ENCODE results near the gene SMAD3. TPM values are rescaled to one million over a fixed set of nuclear protein-coding genes. Genes with fewer than 3 reads are reported as not detected.

Gene SMAD3
- total RNA-seq, 4 donors from 2014 or later = 41.9 to 94.9 (median 56.1) TPM

GRCh38 chr15:67091071-67091979, 25.9 kb downstream of the SMAD3 start:
- Histone ChIP-seq H3K9me3 (no peaks in the 10 kb centered on the region), H3K27me3 (no peaks in the 10 kb centered on the region), H3K27ac (peak overlapping the region; percentile 25), H3K4me3 (no peak overlapping the region), H3K36me3 (no peaks in the 10 kb centered on the region), H3K4me1 (peaks cover 77% of the 10 kb centered on the region)
- 39% methylated on average over 14 of the region's 14 CpGs for WGBS
- no peak for TF ChIP-seq CTCF (IDR thresholded peaks at IDR 0.05)
- no peak for TF ChIP-seq EP300 (IDR thresholded peaks at IDR 0.05)
- TF ChIP-seq POLR2AphosphoS5 (IDR thresholded peaks at IDR 0.05) = no peak
- TF ChIP-seq POLR2A (IDR thresholded peaks at IDR 0.05) = no peak
- DNase-seq (ENCODE audit: low spot score in 2 of 2) = peak in 1 of 2 donors; percentile 77

DNA sequence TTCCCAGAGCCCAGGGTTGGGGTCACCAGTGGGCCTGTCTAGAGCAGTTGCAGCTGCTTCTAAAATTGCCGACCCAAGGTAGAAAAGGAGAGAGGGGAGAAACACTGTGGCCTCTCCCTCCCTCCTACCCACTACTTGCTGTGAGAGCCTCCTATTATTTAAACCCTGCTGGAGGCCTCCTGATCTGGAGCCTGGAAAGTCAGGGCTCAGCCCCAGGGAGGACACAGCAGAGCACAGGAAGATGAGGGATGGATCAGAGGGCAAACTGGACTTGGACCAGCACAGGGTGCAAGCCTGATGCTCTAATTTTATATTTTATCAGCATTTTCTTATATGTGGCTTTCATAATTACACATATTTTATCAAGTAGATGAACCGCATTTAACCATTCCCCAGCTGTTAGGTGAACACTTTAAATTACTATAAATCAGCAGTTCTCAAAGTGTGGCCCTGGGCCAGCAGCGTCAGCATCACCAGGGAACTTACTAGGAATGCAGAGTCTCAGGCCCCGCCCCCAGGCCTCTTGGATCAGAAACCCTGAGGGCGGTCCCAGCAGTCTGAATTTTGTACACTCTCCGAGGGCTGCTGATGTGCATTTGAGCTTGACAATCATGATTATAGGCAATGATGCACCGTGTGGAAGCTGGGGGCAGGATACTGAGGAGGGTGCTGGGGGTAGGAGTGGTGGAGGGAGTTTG, 26.7 kb downstream of the SMAD3 start:
- no peaks in the 10 kb centered on the region for H3K9me3 ChIP-seq
- WGBS = 74% methylated on average over 7 of the region's 7 CpGs
- H3K36me3 ChIP-seq = no peaks in the 10 kb centered on the region
- DNase-seq (ENCODE audit: low spot score in 2 of 2) = no peak
- H3K27me3 ChIP-seq = no peaks in the 10 kb centered on the region
- TF ChIP-seq POLR2A (IDR thresholded peaks at IDR 0.05) (no peak), EP300 (IDR thresholded peaks at IDR 0.05) (no peak), POLR2AphosphoS5 (IDR thresholded peaks at IDR 0.05) (no peak), CTCF (IDR thresholded peaks at IDR 0.05) (no peak)
- peaks cover 71% of the 10 kb centered on the region for H3K4me1 ChIP-seq
- H3K4me3 ChIP-seq = no peak overlapping the region
- peak overlapping the region; percentile 25 for H3K27ac ChIP-seq

DNA sequence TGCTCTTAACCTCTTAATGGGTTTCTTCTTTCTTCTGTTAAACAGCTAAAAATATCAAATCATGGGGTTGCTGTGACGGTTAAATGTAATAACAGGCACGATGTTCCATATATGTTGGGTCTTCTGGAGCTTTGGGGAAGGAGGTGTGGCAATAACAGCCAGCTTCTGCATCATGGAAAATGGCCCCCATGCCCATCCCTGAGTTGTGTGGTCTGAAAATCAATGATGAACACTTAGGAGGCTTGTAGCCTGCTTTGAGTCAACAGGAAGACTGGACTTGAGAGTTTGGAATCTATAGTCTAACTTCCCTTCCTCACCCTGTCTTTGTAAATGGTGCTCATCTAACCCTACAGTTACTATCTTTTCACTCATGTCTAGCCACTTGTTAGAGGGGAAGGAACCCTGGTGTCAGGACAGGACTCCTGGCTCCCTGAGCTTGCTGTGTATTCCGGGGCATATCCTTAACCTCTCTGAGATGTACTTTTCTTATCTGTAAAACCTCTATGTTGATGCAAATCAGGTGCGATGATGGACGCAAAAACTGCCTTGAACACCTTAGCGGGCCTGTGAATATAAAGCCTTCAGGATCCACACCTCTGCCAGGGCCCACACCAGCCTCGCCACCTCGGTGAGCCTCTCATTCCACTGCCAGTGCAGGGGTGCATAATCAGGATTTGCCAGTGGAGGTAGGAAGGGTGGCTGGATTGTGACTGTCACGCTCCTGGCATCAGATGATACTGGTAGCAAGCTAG, 27.5 kb downstream of the SMAD3 start:
- Histone ChIP-seq H3K9me3 (no peaks in the 10 kb centered on the region), H3K27ac (no peak overlapping the region), H3K4me3 (no peak overlapping the region), H3K27me3 (no peaks in the 10 kb centered on the region), H3K4me1 (peaks cover 68% of the 10 kb centered on the region), H3K36me3 (no peaks in the 10 kb centered on the region)
- TF ChIP-seq EP300 (IDR thresholded peaks at IDR 0.05) (no peak), CTCF (IDR thresholded peaks at IDR 0.05) (no peak), POLR2AphosphoS5 (IDR thresholded peaks at IDR 0.05) (no peak), POLR2A (IDR thresholded peaks at IDR 0.05) (no peak)
- no peak for DNase-seq (ENCODE audit: low spot score in 2 of 2)
- WGBS = 85% methylated on average over 9 of the region's 9 CpGs

- no peaks in the 10 kb centered on the region for H3K9me3 ChIP-seq
- H3K27me3 ChIP-seq = no peaks in the 10 kb centered on the region
- 59% methylated on average over 7 of the region's 7 CpGs for WGBS
- TF ChIP-seq CTCF (IDR thresholded peaks at IDR 0.05) = no peak
- no peak for TF ChIP-seq EP300 (IDR thresholded peaks at IDR 0.05)
- TF ChIP-seq POLR2AphosphoS5 (IDR thresholded peaks at IDR 0.05) = no peak
- no peak for TF ChIP-seq POLR2A (IDR thresholded peaks at IDR 0.05)
- H3K4me3 ChIP-seq = no peak overlapping the region
- H3K36me3 ChIP-seq = no peaks in the 10 kb centered on the region
- H3K4me1 ChIP-seq = peaks cover 68% of the 10 kb centered on the region
- no peak for DNase-seq (ENCODE audit: low spot score in 2 of 2)
- no peak overlapping the region for H3K27ac ChIP-seq
These were observed 28.1 kb downstream of the SMAD3 start for GRCh38 chr15:67093504-67093862.

Data from suprapubic skin (tissue), 4 donors.